IPS-18a (cell line): ENCODE results near the gene KIF19.
"Not testable (repeated sequence)": the region's sequence is repeated elsewhere in the genome, so short reads cannot be mapped to it uniquely, and the experiment has no call there.

Experiments
- H3K27ac ChIP-seq: one replicate; pipeline ENCODE4 v1.5.1; 2013; ENCODE audit warnings: low read length
- H3K27me3 ChIP-seq: one replicate; pipeline ENCODE4 v1.6.1; 2013; ENCODE audit warnings: mild to moderate bottlenecking, low read length; ENCODE audit not compliant: control insufficient read depth, insufficient read depth
- H3K36me3 ChIP-seq: one replicate; pipeline ENCODE4 v1.6.1; 2013; ENCODE audit warnings: low read depth, low read length; ENCODE audit not compliant: control insufficient read depth
- H3K4me1 ChIP-seq: one replicate; pipeline ENCODE4 v1.6.1; 2013; ENCODE audit warnings: low read depth, low read length; ENCODE audit not compliant: control insufficient read depth
- H3K4me3 ChIP-seq: one replicate; pipeline ENCODE4 v1.5.1; 2013; ENCODE audit warnings: low read length
- H3K9ac ChIP-seq: one replicate; pipeline ENCODE4 v1.6.1; 2013; ENCODE audit warnings: mild to moderate bottlenecking, low read length, moderate library complexity
- H3K9me3 ChIP-seq: one replicate; pipeline ENCODE4 v1.6.1; 2013; ENCODE audit warnings: low read depth, low read length; ENCODE audit not compliant: control insufficient read depth

The KIF19 gene, protein sequence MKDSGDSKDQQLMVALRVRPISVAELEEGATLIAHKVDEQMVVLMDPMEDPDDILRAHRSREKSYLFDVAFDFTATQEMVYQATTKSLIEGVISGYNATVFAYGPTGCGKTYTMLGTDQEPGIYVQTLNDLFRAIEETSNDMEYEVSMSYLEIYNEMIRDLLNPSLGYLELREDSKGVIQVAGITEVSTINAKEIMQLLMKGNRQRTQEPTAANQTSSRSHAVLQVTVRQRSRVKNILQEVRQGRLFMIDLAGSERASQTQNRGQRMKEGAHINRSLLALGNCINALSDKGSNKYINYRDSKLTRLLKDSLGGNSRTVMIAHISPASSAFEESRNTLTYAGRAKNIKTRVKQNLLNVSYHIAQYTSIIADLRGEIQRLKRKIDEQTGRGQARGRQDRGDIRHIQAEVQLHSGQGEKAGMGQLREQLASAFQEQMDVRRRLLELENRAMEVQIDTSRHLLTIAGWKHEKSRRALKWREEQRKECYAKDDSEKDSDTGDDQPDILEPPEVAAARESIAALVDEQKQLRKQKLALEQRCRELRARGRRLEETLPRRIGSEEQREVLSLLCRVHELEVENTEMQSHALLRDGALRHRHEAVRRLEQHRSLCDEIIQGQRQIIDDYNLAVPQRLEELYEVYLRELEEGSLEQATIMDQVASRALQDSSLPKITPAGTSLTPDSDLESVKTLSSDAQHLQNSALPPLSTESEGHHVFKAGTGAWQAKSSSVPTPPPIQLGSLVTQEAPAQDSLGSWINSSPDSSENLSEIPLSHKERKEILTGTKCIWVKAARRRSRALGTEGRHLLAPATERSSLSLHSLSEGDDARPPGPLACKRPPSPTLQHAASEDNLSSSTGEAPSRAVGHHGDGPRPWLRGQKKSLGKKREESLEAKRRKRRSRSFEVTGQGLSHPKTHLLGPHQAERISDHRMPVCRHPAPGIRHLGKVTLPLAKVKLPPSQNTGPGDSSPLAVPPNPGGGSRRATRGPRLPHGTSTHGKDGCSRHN

DNA sequence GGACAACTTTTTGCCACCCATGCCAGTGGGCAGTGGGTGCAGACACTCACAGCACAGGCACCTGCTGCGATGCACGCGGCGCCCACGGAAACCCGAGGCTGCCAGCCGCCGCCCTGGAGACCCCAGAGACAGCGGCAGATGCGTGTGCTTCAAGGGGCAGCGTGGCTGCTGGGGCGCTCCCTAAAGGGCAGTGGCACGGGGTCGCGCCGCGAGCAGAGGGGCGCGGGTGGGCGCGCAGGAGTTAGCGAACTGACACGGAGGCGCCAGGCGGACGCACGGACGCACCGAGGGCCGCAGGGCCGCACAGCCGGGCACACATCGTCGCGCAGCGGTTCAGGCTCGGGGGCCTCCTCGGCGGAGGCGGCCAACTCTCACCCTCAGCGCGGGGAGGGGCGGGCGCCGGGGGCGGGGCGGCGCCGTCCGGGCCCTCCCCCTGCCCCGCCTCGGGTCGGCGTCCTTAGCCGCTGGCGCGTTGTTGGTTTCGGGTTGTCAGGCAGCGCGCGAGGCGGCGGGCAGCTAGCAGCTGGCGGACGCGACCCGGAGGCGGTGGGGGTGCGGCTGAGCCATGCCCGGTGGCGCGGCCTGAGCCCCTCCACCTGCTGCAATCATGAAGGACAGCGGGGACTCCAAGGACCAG lies at the start of gene KIF19:
Gene KIF19 (plus strand): TSS at position 484 of the 637 bp plus-strand sequence. CDS start 124 bp downstream, at position 608.
- Histone ChIP-seq H3K27me3 (peaks cover 34% of the 10 kb centered on the region), H3K9me3 (no peaks in the 10 kb centered on the region), H3K4me1 (peaks cover 7% of the 10 kb centered on the region), H3K9ac (no peak within 1 kb of the TSS), H3K4me3 (peak within 1 kb of the TSS; percentile 51), H3K36me3 (no peaks in the 10 kb centered on the region), H3K27ac (no peak within 1 kb of the TSS)

DNA sequence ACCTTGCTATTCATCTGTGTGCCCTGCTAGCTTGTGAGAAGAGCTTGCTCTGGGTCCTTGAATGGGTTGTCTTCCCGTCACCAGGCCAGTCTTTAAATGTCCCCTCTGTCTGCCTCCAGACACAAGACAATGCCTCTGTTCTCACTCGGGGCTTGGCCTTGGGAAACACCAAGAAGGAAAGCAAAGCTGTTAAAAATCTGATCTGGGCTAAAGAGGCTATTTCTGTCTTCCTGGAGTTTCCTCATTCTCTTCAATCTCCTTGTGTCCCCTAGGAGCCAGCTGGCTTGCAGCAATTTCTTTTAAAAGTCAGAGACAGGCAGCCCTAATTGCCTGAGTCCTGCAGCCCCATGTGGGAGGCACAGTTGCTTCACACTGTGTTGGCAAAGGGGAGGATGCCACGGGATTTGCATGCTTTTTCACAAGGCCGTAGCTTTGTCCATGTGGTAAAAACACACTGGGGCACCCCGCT lies 49.5 kb upstream of the KIF19 start:
- Histone ChIP-seq H3K36me3 (no peaks in the 10 kb centered on the region), H3K4me3 (no peak overlapping the region), H3K9ac (no peak overlapping the region), H3K27me3 (peaks cover 16% of the 10 kb centered on the region), H3K9me3 (no peaks in the 10 kb centered on the region), H3K27ac (no peak overlapping the region), H3K4me1 (peaks cover 15% of the 10 kb centered on the region)

DNA sequence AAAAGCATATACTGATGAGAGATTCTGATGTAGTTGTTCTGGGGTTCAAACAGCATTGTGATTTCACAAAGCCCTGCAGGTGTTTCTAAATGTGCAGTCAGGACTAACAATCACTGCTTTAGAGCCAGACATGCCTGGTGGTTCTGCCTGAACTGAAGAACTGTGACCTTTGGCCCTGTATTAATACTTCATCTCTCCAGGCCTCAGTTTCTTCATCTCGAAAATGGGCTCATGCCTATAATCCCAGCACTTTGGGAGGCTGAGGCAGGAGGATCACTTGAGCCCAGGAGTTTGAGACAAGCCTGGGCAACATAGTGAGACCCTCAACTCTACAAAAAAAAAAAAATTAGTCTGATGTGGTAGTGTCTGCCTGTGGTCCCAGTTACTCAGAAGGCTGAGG lies 48.1 kb upstream of the KIF19 start:
- Histone ChIP-seq H3K27me3 (peaks cover 16% of the 10 kb centered on the region), H3K4me3 (no peak overlapping the region), H3K27ac (no peak overlapping the region), H3K36me3 (no peaks in the 10 kb centered on the region), H3K9ac (no peak overlapping the region), H3K4me1 (peaks cover 8% of the 10 kb centered on the region), H3K9me3 (no peaks in the 10 kb centered on the region)

DNA sequence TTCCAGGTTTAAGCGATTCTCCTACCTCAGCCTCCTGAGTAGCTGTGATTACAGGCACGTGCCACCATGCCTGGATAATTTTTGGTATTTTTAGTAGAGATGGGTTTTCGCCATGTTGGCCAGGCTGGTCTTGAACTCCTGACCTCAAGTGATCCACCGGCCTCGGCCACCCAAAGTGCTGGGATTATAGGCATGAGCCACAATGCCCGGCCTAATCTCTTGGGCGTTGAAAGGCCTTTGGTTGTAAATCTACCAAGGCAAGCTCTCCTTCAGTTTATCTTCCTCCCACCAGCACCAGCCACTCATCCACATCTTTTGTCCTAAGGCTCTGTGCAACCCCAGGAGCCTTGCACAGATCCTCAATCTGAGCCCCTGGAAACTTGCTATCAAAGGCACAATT lies 46.4 kb upstream of the KIF19 start:
- H3K27ac ChIP-seq, H3K4me3 ChIP-seq, H3K9me3 ChIP-seq, H3K9ac ChIP-seq, H3K4me1 ChIP-seq, H3K27me3 ChIP-seq, H3K36me3 ChIP-seq: not testable (repeated sequence)

DNA sequence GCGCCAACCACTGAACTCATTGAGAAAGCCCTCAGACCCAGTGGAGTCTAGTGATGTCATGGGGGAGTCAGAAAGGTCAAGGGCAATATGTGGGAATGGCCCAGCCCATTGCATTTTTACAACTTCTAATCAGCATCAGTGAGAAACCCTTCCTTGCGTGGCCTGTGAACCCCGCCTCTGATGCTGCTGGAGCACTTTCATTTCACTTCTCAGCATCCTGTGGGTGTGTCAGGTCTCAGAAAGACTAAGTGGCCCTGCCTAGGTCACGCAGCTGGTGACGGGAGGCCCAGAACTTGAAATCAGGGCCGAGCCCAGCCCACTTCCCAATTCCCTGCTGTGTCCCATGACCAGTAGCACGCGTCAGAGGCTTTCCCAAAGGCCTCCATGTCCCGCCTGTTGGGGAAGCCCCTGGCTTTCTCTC lies 45.9 kb upstream of the KIF19 start:
- Histone ChIP-seq H3K4me1 (peaks cover 2% of the 10 kb centered on the region), H3K27me3 (peaks cover 3% of the 10 kb centered on the region), H3K4me3 (no peak overlapping the region), H3K9ac (no peak overlapping the region), H3K27ac (no peak overlapping the region), H3K36me3 (no peaks in the 10 kb centered on the region), H3K9me3 (no peaks in the 10 kb centered on the region)

DNA sequence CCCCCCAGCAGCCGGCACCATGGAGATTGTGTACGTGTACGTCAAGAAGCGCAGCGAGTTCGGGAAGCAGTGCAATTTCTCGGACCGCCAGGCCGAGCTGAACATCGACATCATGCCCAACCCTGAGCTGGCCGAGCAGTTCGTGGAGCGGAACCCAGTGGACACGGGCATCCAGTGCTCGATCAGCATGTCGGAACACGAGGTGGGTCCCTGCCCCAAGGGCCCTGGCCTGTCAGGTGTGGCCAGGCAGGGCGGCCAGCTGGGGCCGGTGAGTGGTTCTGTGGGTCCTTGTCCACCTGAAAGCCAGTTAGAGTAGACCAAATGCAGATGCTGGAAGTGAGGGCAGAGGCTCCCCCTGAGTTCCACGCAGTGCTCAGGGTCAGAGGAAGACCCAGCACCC lies 44.2 kb upstream of the KIF19 start:
- H3K36me3 ChIP-seq, result no peaks in the 10 kb centered on the region
- no peaks in the 10 kb centered on the region for H3K27me3 ChIP-seq
- H3K9ac ChIP-seq, result no peak overlapping the region
- no peak overlapping the region for H3K27ac ChIP-seq
- H3K9me3 ChIP-seq, result no peaks in the 10 kb centered on the region
- H3K4me1 ChIP-seq, result peaks cover 5% of the 10 kb centered on the region
- H3K4me3 ChIP-seq, result no peak overlapping the region

DNA sequence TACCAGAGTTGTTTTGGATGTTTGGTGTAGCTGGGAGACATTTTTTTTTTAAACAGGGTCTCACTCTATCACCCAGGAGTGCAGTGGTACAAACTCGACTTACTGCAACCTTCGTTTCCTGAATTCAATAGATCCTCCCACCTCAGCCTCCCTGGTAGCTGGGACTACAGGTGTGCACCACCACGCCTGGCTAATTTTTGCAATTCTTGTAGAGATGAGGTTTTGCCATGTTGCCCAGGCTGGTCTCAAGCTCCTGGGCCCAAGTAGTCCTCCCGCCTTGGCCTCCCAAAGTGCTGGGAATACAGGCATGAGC lies 43.8 kb upstream of the KIF19 start:
- H3K27ac ChIP-seq, H3K36me3 ChIP-seq, H3K9ac ChIP-seq, H3K4me3 ChIP-seq, H3K9me3 ChIP-seq, H3K27me3 ChIP-seq, H3K4me1 ChIP-seq: not testable (repeated sequence)

DNA sequence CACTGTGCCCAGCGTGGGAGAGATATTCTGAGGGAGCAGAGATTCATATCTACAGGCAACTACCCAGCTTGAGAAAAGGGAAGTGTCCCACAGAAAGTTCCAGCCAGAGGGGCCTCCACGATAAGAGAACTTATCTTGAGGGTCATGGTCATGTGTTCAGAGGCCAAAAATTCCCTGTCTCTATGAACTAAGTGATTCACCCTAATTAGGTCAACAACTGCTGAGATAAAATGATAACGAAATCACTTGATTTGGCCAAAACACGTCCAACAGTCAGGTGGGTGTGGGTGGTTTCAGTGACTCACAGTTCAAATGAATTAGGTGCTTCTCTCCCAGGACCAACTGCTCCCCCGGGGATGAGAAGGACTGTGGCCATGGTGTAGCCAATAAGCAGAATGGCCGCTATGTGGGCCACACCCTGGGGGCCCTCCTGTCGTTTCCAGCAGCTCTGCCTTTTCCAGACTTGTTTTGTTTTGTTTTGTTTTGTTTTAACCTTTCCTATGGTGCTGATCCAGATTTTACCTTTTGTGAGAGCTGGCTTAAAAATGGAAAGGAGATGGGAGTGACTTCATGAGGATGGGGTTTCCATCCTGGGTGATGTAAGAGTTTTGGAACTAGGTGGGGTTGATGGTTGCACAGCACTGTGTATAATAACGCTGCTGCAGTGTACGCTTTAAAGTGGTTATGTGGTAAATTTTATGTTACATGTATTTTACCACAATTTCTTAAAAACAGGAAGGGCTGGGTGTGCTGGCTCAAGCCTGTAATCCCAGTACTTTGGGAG lies 43.2 kb upstream of the KIF19 start:
- H3K36me3 ChIP-seq, result no peaks in the 10 kb centered on the region
- H3K4me3 ChIP-seq, result no peak overlapping the region
- H3K27ac ChIP-seq, result no peak overlapping the region
- H3K27me3 ChIP-seq, result no peaks in the 10 kb centered on the region
- no peaks in the 10 kb centered on the region for H3K9me3 ChIP-seq
- peaks cover 5% of the 10 kb centered on the region for H3K4me1 ChIP-seq
- H3K9ac ChIP-seq, result no peak overlapping the region

DNA sequence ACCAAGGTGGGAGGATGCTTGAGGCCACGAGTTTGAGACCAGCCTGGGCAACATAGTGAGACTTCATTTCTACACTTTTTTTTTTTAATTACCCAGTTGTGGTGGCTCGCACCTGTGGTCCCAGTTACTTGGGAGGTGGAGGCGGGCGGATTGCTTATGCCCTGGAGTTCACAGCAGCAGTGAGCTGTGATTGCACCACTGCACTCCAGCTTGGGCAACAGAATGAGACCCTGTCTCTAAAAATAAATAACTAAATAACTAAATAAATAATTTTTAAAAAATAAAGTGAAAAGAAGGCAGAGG lies 42.7 kb upstream of the KIF19 start:
- Histone ChIP-seq H3K27me3 (no peaks in the 10 kb centered on the region), H3K4me3 (no peak overlapping the region), H3K9me3 (no peaks in the 10 kb centered on the region), H3K36me3 (no peaks in the 10 kb centered on the region), H3K4me1 (peaks cover 5% of the 10 kb centered on the region), H3K9ac (no peak overlapping the region), H3K27ac (no peak overlapping the region)

DNA sequence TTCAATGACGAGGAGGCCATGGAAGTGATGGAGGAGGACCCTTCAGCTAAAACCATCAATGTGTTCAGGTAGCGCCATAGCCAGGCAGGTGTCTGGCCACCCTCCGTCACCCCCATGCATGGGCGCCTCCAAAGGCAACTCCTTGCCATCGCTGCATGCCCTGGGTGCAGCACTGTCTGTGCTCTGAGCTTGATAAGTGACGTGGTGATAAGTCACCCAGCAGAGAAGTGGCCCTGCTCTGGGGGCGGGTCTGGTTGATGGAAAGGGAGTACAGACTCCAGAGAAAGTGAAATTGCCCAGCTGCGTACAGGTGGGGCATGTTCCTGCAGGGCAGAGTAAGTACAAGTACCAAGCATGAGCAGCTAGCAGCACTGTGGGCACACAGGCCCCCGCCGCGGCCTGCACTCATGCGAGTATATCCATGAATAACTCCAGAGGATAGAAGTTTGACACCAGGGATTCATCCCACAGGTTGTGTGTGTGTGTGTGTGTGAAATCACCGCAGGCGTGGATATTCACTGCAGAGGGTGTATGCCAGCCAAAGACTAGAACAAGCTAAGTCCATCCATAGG lies 38.9 kb upstream of the KIF19 start:
- Histone ChIP-seq H3K4me3 (no peak overlapping the region), H3K27me3 (no peaks in the 10 kb centered on the region), H3K36me3 (no peaks in the 10 kb centered on the region), H3K4me1 (peaks cover 5% of the 10 kb centered on the region), H3K9ac (no peak overlapping the region), H3K9me3 (no peaks in the 10 kb centered on the region), H3K27ac (no peak overlapping the region)

DNA sequence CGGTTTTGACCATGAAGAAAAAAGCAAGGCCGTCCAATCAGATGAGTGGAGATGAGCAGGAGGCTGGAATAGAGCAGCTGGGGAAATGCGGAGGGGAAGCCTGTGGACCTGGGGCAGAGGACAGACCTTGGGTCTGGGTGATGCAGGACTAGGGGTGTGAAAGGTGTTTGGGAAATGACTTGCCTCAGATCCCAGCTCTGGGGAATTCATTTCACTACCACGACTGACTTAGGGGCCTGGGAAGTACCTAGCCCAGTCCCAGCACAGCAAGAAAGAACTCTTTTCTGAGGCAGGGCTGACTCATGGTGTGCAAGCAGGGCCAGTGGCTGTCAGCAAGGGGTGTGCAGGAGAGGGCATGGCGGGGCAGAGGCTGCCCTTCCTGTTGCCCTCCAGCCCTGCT lies 37.2 kb upstream of the KIF19 start:
- Histone ChIP-seq H3K4me1 (peaks cover 5% of the 10 kb centered on the region), H3K36me3 (no peaks in the 10 kb centered on the region), H3K27me3 (no peaks in the 10 kb centered on the region), H3K9ac (no peak overlapping the region), H3K9me3 (no peaks in the 10 kb centered on the region), H3K4me3 (no peak overlapping the region), H3K27ac (no peak overlapping the region)
